Upper lobe of left lung (tissue), 4 donors: ENCODE data around the gene ARL2.

Source experiments
- CTCF ChIP-seq, 6 experiments: fragments of 450-650 bp in 4 of 6; fragments of 200-600 bp in 2 of 6; sonication (generic) in 2 of 6; IDR thresholded peaks; one replicate each; pipeline ENCODE4 v1.5.1; 2016 to 2019; ENCODE audit warnings: antibody characterized with exemption in 6 of 6
- EP300 ChIP-seq, 4 donors: sonication (generic); formaldehyde crosslinking; IDR thresholded peaks; one replicate each; pipeline ENCODE4 v1.5.1; 2017; ENCODE audit warnings: antibody characterized with exemption in 4 of 4, control low read depth in 2 of 4
- POLR2A ChIP-seq, 4 donors: fragments of 450-650 bp; IDR thresholded peaks; one replicate each; pipeline ENCODE4 v1.5.1; 2016 to 2017; ENCODE audit warnings: antibody characterized with exemption in 4 of 4, mild to moderate bottlenecking in 2 of 4

- TF ChIP-seq POLR2A (IDR thresholded peaks at IDR 0.05) (no peak), EP300 (IDR thresholded peaks at IDR 0.05) (no peak), CTCF (IDR thresholded peaks at IDR 0.05) (no peak)
Observed at GRCh38 chr11:65058419-65059054, 44.6 kb downstream of the ARL2 start, which contains the start of gene NAALADL1.
